SK-N-SH (cell line): ENCODE measurements around the gene SPRED2. TPM values are rescaled to one million over a fixed set of nuclear protein-coding genes. Genes with fewer than 3 reads are reported as not detected.

Experiments used
- CTCF ChIA-PET: fragments of 300-600, 350-600 bp; formaldehyde crosslinking; extraction: SDS; loops from one replicate; lab custom pipeline; 2021; lab: Yijun Ruan, JAX
- POLR2A ChIA-PET: fragments of 350-600 bp; sonication (Branson Sonifier 250); formaldehyde crosslinking; extraction: SDS; loops from one replicate; lab custom pipeline; 2020; ENCODE audit warnings: antibody characterized with exemption, inconsistent platforms; lab: Yijun Ruan, JAX
- DNase-seq: peaks from one replicate; pipeline ENCODE4 v3.0.0; 2012
- H2AFZ ChIP-seq: fragments of 200-600 bp; sonication (generic); 2 replicates; pipeline ENCODE4 v1.8.1; 2016; ENCODE audit warnings: antibody characterized with exemption, mild to moderate bottlenecking, low read depth
- H3F3A ChIP-seq: fragments of 200-600 bp; sonication (generic); replicated peaks from 2 replicates; pipeline ENCODE3; 2016; ENCODE audit warnings: antibody characterized with exemption, mild to moderate bottlenecking; ENCODE audit not compliant: insufficient read depth
- H3K27ac ChIP-seq, 2 experiments: fragments of 200-500 bp in 1 of 2; fragments of 200-600 bp in 1 of 2; sonication (Bioruptor generic) in 1 of 2; sonication (generic), shearing (Covaris generic) in 1 of 2; 2 replicates each; pipeline versions ENCODE4 v1.5.1 to v1.6.1; 2014 to 2016; ENCODE audit warnings: low read depth in 2 of 2, inconsistent platforms in 1 of 2, low read length in 1 of 2, mild to moderate bottlenecking in 1 of 2, mixed read lengths in 1 of 2
- H3K27me3 ChIP-seq: fragments of 200-600 bp; sonication (generic), shearing (Covaris generic); 2 replicates; pipeline ENCODE4 v1.6.1; 2016; ENCODE audit warnings: mixed run types; ENCODE audit not compliant: insufficient read depth
- H3K36me3 ChIP-seq, 2 experiments: fragments of 200-500 bp in 1 of 2; fragments of 200-600 bp in 1 of 2; sonication (Bioruptor generic) in 1 of 2; sonication (generic) in 1 of 2; replicated peaks in 1 of 2; 2 replicates each; pipeline versions ENCODE3 to v1.5.1; 2014 to 2016; ENCODE audit warnings: low read length in 1 of 2, mild to moderate bottlenecking in 1 of 2; ENCODE audit not compliant: insufficient read depth in 2 of 2, control insufficient read depth in 1 of 2
- H3K4me1 ChIP-seq, 2 experiments: fragments of 200-500 bp in 1 of 2; fragments of 200-600 bp in 1 of 2; sonication (Bioruptor generic) in 1 of 2; sonication (generic), shearing (Covaris generic) in 1 of 2; 2 replicates each; pipeline versions ENCODE4 v1.5.1 to v1.6.1; 2014 to 2016; ENCODE audit warnings: low read depth in 1 of 2, low read length in 1 of 2, mixed run types in 1 of 2; ENCODE audit not compliant: insufficient read depth in 2 of 2, control insufficient read depth in 1 of 2
- H3K4me2 ChIP-seq: fragments of 200-600 bp; sonication (generic), shearing (Covaris generic); 2 replicates; pipeline ENCODE4 v1.6.1; 2017; ENCODE audit warnings: mixed run types
- H3K4me3 ChIP-seq, 2 experiments: fragments of 200-500 bp in 1 of 2; fragments of 200-600 bp in 1 of 2; sonication (Bioruptor generic) in 1 of 2; sonication (generic), shearing (Covaris generic) in 1 of 2; 2 replicates each; pipeline versions ENCODE4 v1.5.1 to v1.8.1; 2014 to 2016; ENCODE audit warnings: low read depth in 2 of 2, inconsistent platforms in 1 of 2, low read length in 1 of 2, mild to moderate bottlenecking in 1 of 2, mixed read lengths in 1 of 2, moderate library complexity in 1 of 2
- H3K79me2 ChIP-seq: fragments of 200-600 bp; sonication (generic); 2 replicates; pipeline ENCODE4 v1.8.1; 2017; ENCODE audit warnings: mild to moderate bottlenecking; ENCODE audit not compliant: insufficient read depth
- H3K9ac ChIP-seq: fragments of 200-600 bp; sonication (generic); 2 replicates; pipeline ENCODE4 v1.6.1; 2017; ENCODE audit warnings: mixed run types
- H3K9me2 ChIP-seq: fragments of 200-600 bp; sonication (generic); 2 replicates; pipeline ENCODE4 v1.6.1; 2017; ENCODE audit warnings: mixed run types
- H3K9me3 ChIP-seq: fragments of 200-600 bp; sonication (generic); 2 replicates; pipeline ENCODE4 v1.6.1; 2017; ENCODE audit warnings: mixed run types, mild to moderate bottlenecking, moderate library complexity
- H4K20me1 ChIP-seq: fragments of 200-600 bp; sonication (generic); 2 replicates; pipeline ENCODE4 v1.6.1; 2017; ENCODE audit warnings: mild to moderate bottlenecking, mixed run types; ENCODE audit not compliant: insufficient read depth
- CTCF ChIP-seq: fragments of 200-600 bp; sonication (generic); IDR thresholded peaks from 2 replicates; pipeline ENCODE4 v1.6.1; 2017; ENCODE audit warnings: antibody characterized with exemption, mild to moderate bottlenecking, moderate library complexity
- EZH2phosphoT487 ChIP-seq: fragments of 200-600 bp; sonication (generic); IDR thresholded peaks from 2 replicates; pipeline ENCODE4 v1.6.1; 2017; ENCODE audit warnings: low read depth, mixed run types, mild to moderate bottlenecking, antibody characterized with exemption, moderate library complexity, borderline replicate concordance
- GABPA ChIP-seq: IDR thresholded peaks from 2 replicates; pipeline ENCODE4 v1.4.0; 2012; ENCODE audit warnings: low read depth, mild to moderate bottlenecking
- GATA2 ChIP-seq: sonication (generic); formaldehyde crosslinking; IDR thresholded peaks from 2 replicates; pipeline ENCODE4 v1.5.0; 2020; ENCODE audit warnings: mild to moderate bottlenecking, missing genetic modification reagents
- MEF2A ChIP-seq: IDR thresholded peaks from 2 replicates; pipeline ENCODE4 v1.4.0; 2012; ENCODE audit warnings: low read depth, borderline replicate concordance
- NFIC ChIP-seq: IDR thresholded peaks from 2 replicates; pipeline ENCODE4 v1.4.0; 2012; ENCODE audit warnings: borderline replicate concordance
- POLR2AphosphoS5 ChIP-seq: IDR thresholded peaks from 2 replicates; pipeline ENCODE4 v1.6.1; 2012; ENCODE audit warnings: low read depth, low read length
- SMC3 ChIP-seq: IDR thresholded peaks from 2 replicates; pipeline ENCODE4 v1.6.1; 2012; ENCODE audit warnings: low read depth, low read length, improper control_type of control experiment
- TAF1 ChIP-seq: IDR thresholded peaks from 2 replicates; pipeline ENCODE4 v1.6.1; 2012; ENCODE audit warnings: low read depth, mild to moderate bottlenecking, low read length, moderate library complexity, borderline replicate concordance
- USF2 ChIP-seq: fragments of 150-350 bp; IDR thresholded peaks from 2 replicates; pipeline ENCODE4 v1.6.1; 2017; ENCODE audit warnings: antibody characterized with exemption, low read length, low read depth, borderline replicate concordance
- WGBS: methylation state at CpG from one replicate; pipeline ENCODE4 v1.1.6; 2017; ENCODE audit warnings: low lambda C conversion rate; 5-methylcytosine and 5-hydroxymethylcytosine counted together
- polyA plus RNA-seq, 3 experiments: library from polyadenylated mRNA; depleted of rRNA; stranded (reverse); fragments of >200 nt; gene quantifications; 2 replicates each; pipeline ENCODE4 v1.2.3, GENCODE V29; 2012

Gene SPRED2
- polyA plus RNA-seq, 1 of the 3 experiments (the other 2 are of a cell fraction): 21.9 TPM

GRCh38 chr2:65392609-65393008 lies 39.8 kb downstream of the SPRED2 start:
- no peaks in the 10 kb centered on the region for H3K27me3 ChIP-seq
- H3K9me2 ChIP-seq: no peaks in the 10 kb centered on the region
- H3F3A ChIP-seq: peaks cover 2% of the 10 kb centered on the region
- ChIA-PET CTCF (interaction anchor here (0.8 kb wide), 1 partner anchor 22 kb away, joined by 4 read pairs; no protein-coding TSS in a partner anchor), POLR2A (interaction anchor here (1.1 kb wide), 1 partner anchor 44 kb away, joined by 3 read pairs; no protein-coding TSS in a partner anchor)
- peaks cover 34 to 36% of the 10 kb centered on the region in 2 experiments for H3K4me1 ChIP-seq
- WGBS: 88% methylated on average over 5 of the region's 5 CpGs
- TF ChIP-seq GABPA: no peak
- TF ChIP-seq USF2: no peak
- no peak for TF ChIP-seq SMC3
- TF ChIP-seq MEF2A: no peak
- no peak for TF ChIP-seq GATA2 (CRISPR knock-in tag)
- no peak for TF ChIP-seq TAF1
- no peak for TF ChIP-seq CTCF
- TF ChIP-seq NFIC: no peak
- no peak for TF ChIP-seq POLR2AphosphoS5
- no peaks in the 10 kb centered on the region for H3K9me3 ChIP-seq
- no peak overlapping the region for H3K4me2 ChIP-seq
- H2AFZ ChIP-seq: no peak overlapping the region
- peaks cover 99% of the 10 kb centered on the region for H4K20me1 ChIP-seq
- H3K79me2 ChIP-seq: peaks cover 99% of the 10 kb centered on the region
- no peak overlapping the region for H3K4me3 ChIP-seq
- DNase-seq: no peak
- H3K9ac ChIP-seq: no peak overlapping the region
- no peaks in the 10 kb centered on the region for H3K36me3 ChIP-seq
- H3K27ac ChIP-seq: no peak overlapping the region

GRCh38 chr2:65390134-65390533 lies 42.3 kb downstream of the SPRED2 start:
- Histone ChIP-seq H3K9me3 (no peaks in the 10 kb centered on the region), H3K4me3 (no peak overlapping the region), H3K36me3 (no peaks in the 10 kb centered on the region), H3K9ac (no peak overlapping the region), H3F3A (peaks cover 2% of the 10 kb centered on the region), H3K27ac (no peak overlapping the region), H4K20me1 (peaks cover 96% of the 10 kb centered on the region), H3K79me2 (peaks cover 99% of the 10 kb centered on the region), H3K4me1 (peaks cover 25 to 30% of the 10 kb centered on the region in 2 experiments), H3K4me2 (no peak overlapping the region), H2AFZ (no peak overlapping the region), H3K9me2 (no peaks in the 10 kb centered on the region), H3K27me3 (no peaks in the 10 kb centered on the region)
- 96% methylated on average over 6 of the region's 6 CpGs for WGBS
- CTCF ChIA-PET: no interaction called here
- TF ChIP-seq EZH2phosphoT487: no peak
- no peak for TF ChIP-seq NFIC
- POLR2A ChIA-PET: no interaction called here
- DNase-seq: no peak
